GM18517 (cell line): ENCODE results near the gene PHGDH.
"Not testable (repeated sequence)": the region's sequence is repeated elsewhere in the genome, so short reads cannot be mapped to it uniquely, and the experiment has no call there.

Experiments used
- ATAC-seq: cut with Tn5 transposase; IDR thresholded peaks from one replicate; pipeline ENCODE4 v1.9.1; 2021; ENCODE audit warnings: mild to moderate bottlenecking, moderate library complexity; ENCODE audit not compliant: unreplicated experiment

The PHGDH gene

GRCh38 chr1:119697598-119697997, 14.1 kb upstream of the PHGDH start:
- no peak for ATAC-seq

GRCh38 chr1:119700326-119700725, 11.4 kb upstream of the PHGDH start:
- ATAC-seq: no peak

- ATAC-seq: no peak
Observed at GRCh38 chr1:119701659-119702058, 10.1 kb upstream of the PHGDH start.

GRCh38 chr1:119702384-119702783, 9.3 kb upstream of the PHGDH start:
- no peak for ATAC-seq

- ATAC-seq: no peak
Observed at GRCh38 chr1:119703666-119704450, 7.9 kb upstream of the PHGDH start.

- not testable (repeated sequence) for ATAC-seq
Observed at GRCh38 chr1:119706599-119706998, 5.1 kb upstream of the PHGDH start.

GRCh38 chr1:119711356-119711803, 354 bp upstream of the PHGDH start:
- ATAC-seq: not testable (repeated sequence)

- ATAC-seq: peak; percentile 50
Observed at GRCh38 chr1:119712342-119713038, 756 bp downstream of the PHGDH start.

- ATAC-seq: no peak
Observed at GRCh38 chr1:119713039-119713748, 1.5 kb downstream of the PHGDH start.

GRCh38 chr1:119713749-119714456, 2.2 kb downstream of the PHGDH start:
- ATAC-seq: no peak

GRCh38 chr1:119714583-119714982, 2.8 kb downstream of the PHGDH start:
- no peak for ATAC-seq

- ATAC-seq: no peak
Observed at GRCh38 chr1:119715542-119715941, 3.8 kb downstream of the PHGDH start.

- ATAC-seq: no peak
Observed at GRCh38 chr1:119718409-119718808, 6.7 kb downstream of the PHGDH start.

- no peak for ATAC-seq
Observed at GRCh38 chr1:119718972-119719371, 7.2 kb downstream of the PHGDH start.

- no peak for ATAC-seq
Observed at GRCh38 chr1:119720866-119721440, 9.2 kb downstream of the PHGDH start.

GRCh38 chr1:119721896-119722295, 10.2 kb downstream of the PHGDH start:
- ATAC-seq: no peak

- no peak for ATAC-seq
Observed at GRCh38 chr1:119724611-119725218, 13.0 kb downstream of the PHGDH start.

- ATAC-seq: no peak
Observed at GRCh38 chr1:119725626-119726025, 13.9 kb downstream of the PHGDH start.

GRCh38 chr1:119727991-119728390, 16.3 kb downstream of the PHGDH start:
- ATAC-seq: no peak

GRCh38 chr1:119729044-119729443, 17.3 kb downstream of the PHGDH start:
- ATAC-seq: no peak
